ENCODE results near the gene HDGFL3. TPM values are rescaled to one million over a fixed set of nuclear protein-coding genes. Genes with fewer than 3 reads are reported as not detected.
"Not testable (repeated sequence)": the region's sequence is repeated elsewhere in the genome, so short reads cannot be mapped to it uniquely, and the experiment has no call there.

The HDGFL3 gene
- 10 to 100 TPM; 10.9 to 26.3 TPM for total RNA-seq

DNA sequence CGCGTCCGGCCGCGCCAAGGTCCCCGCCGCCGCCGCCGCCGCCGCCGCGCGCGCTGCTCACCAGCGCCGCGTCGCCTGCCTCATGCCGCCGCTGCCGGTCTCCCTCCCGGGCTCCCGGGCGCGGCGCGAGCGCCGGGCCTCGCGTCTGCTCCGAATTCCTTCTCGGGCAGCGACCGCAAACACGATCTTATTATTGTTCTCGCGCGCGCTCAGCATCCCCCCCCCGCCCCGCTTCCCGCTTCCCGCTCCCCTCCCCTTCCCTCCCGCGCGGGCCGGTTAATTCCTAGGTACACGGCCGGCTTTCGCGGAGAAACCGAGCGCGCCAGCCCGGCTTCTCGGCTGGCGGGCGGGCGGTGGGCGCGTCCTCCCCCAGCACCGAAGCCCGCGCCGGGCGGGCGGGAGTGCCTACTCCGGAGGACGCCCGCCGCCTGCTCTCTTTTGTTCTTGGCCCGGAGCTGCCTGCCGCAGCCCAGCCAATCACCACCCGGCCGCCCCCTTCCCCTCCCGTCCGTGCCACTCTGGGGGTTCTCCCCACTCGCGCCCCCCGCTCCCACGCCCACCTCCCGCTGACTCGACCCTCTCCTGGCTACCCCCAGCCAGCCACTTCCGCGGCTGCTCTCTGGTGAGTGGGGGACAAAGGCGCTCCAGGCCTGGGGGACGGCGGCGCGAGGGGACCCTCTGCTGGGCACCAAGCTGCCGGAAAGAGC lies at the start of gene HDGFL3:
TSS of gene HDGFL3 (minus strand) at position 164 of the 707 bp plus-strand sequence. CDS start 409 bp downstream, outside the sequence.
- ATAC-seq, result peak; percentile 59 to 64
- H3K27ac Mint-ChIP-seq, result peak within 1 kb of the TSS in 1 of 2 donors; percentile 75

DNA sequence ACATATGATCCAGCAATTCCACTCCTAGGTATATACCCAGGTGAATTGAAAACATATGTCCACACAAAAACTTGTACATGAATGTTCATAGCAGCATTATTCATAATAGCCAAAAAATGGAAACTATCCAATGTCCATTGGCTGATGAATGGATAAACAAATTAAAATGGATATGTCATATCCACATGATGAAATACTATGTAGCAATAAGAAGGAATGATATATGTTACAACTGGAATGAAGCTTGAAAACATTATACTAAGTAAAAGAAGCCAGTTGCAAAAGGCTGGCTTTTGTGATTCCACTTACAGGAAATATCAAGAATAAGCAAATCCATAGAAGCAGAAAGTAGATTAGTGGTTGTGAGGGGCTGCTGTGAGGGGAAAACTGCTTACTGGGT lies 43.2 kb upstream of the HDGFL3 start:
- H3K27ac Mint-ChIP-seq, result no peak overlapping the region
- no peak for ATAC-seq
- no peaks in the 10 kb centered on the region for H3K9me3 Mint-ChIP-seq
- H3K36me3 Mint-ChIP-seq, result no peaks in the 10 kb centered on the region
- no peak for DNase-seq (ENCODE audit: low spot score in 2 of 2)

More for the DNA sequence above, at the start of gene HDGFL3:
- H3K9me3 Mint-ChIP-seq, result peaks cover 0 to 5% of the 10 kb centered on the region in 2 donors
- peaks cover 4 to 7% of the 10 kb centered on the region in 2 donors for H3K36me3 Mint-ChIP-seq
- DNase-seq (ENCODE audit: low spot score in 2 of 2), result peak; percentile 33 to 57

DNA sequence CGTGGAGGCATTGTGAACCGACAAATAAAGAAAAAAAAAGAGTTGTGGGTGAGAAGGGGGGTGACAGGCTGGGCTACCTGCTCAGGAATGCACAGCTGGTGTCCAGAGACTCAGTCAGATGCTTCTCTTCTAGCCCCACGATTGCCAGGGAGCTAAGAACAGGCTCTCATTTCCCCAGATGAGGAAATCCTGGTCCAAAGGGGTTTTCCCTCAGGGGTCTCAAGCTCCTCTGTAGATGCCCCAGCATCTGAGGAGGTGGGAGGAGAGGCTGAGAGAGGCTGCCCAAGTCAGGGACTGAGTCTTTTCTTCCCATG lies 41.4 kb upstream of the HDGFL3 start:
- Mint-ChIP-seq H3K9me3 (no peaks in the 10 kb centered on the region), H3K36me3 (no peaks in the 10 kb centered on the region), H3K27ac (no peak overlapping the region)
- DNase-seq (ENCODE audit: low spot score in 2 of 2) (no peak), ATAC-seq (no peak)

DNA sequence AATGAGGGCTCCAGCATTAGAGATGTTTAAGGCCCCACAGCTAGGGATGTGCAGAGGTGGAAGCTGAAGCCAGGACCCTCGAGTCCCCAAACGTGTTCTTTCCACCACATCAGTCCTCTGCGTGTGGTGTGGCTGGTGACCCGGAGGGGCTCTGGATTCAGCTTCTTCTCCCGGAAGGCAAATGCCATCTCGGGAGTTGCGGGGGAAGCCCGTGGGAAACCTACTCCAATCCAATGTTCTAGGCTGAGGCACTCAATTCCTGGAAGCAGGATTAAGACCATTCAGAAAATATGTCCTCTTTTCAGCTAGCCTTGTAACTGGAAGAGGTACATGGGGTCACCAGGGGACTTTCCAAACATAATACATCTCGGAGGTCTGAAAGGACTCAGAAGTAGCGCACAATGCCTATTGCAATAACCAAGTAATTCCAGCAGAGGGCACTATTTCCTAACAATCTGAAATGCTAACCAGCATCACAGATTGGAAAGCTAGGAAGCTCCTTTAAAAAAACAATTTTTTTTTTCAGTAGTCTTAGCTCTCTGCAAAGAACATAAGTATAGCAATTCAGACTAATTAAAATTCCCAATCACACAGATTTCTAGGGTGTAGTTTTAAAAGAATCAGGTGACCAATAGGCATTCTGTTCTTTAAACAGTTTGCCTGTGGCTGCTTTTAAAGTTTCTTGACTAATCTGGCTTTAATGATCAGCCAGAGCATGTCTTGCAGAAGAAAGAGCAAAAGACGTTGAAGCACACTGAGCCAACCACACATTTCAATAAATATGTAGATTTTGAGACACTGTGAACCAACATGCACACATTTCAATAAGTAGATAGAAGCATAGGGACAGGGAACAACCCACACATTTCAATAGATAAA lies 40.8 kb upstream of the HDGFL3 start:
- Mint-ChIP-seq H3K36me3 (no peaks in the 10 kb centered on the region), H3K27ac (no peak overlapping the region), H3K9me3 (no peaks in the 10 kb centered on the region)
- ATAC-seq, result no peak
- DNase-seq (ENCODE audit: low spot score in 2 of 2), result peak in 1 of 2 donors; percentile 40

DNA sequence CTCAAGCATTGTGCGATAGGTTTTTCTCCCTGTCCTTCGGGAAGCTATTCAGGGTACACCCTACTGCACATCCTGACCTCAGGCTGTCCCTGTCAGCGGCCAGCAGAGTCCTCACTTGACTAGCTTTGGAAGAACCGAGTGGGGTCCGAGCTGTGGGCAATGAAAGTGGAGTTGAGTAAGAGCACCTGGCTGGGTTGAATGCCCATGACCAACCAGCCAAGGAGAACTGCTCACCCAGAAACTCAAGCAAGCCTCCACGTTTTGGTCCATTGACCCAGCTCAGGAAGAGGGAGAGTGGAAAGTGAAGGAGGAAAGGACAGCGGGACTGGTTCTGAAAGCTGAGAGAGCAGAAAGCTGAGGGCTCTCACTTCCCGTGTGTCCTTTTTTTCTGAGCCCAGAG lies 36.0 kb upstream of the HDGFL3 start:
- ATAC-seq (no peak), DNase-seq (ENCODE audit: low spot score in 2 of 2) (no peak)
- Mint-ChIP-seq H3K36me3 (no peaks in the 10 kb centered on the region), H3K9me3 (peaks cover 0 to 3% of the 10 kb centered on the region in 2 donors), H3K27ac (no peak overlapping the region)

DNA sequence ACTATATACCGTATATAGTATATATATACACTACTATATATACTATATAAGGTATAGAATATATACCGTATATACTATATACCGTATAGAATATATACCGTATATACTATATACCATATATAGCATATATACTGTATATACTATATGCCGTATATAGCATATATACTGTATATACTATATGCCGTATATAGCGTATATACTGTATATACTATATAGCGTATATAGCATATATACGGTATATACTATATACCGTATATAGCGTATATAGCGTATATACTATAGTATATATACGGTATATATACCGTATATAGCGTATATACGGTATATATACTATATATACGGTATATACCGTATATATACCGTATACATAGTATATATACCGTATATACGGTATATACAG lies 22.6 kb upstream of the HDGFL3 start:
- Mint-ChIP-seq H3K27ac (no peak overlapping the region), H3K36me3 (no peaks in the 10 kb centered on the region), H3K9me3 (no peaks in the 10 kb centered on the region)
- DNase-seq (ENCODE audit: low spot score in 2 of 2) (no peak), ATAC-seq (no peak)

DNA sequence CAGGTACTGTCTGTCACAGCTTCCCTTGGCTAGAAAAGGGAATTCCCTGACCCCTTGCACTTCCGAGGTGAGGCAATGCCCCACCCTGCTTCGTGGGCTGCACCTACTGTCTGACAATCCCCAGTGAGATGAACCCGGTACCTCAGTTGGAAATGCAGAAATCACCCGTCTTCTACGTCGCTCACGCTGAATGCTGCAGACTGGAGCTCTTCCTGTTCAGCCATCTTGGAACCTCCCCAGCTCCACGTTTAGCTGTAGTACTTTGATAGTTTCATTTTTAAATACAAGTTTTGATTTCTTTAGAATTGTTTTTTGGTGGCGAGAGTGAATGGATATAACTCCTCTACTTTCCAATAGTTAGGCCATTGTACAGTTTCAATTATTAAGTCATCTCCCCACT lies 17.8 kb upstream of the HDGFL3 start:
- H3K27ac Mint-ChIP-seq, result no peak overlapping the region
- H3K36me3 Mint-ChIP-seq, result peaks cover 0 to 6% of the 10 kb centered on the region in 2 donors
- ATAC-seq, result no peak
- no peak for DNase-seq (ENCODE audit: low spot score in 2 of 2)
- no peaks in the 10 kb centered on the region for H3K9me3 Mint-ChIP-seq

DNA sequence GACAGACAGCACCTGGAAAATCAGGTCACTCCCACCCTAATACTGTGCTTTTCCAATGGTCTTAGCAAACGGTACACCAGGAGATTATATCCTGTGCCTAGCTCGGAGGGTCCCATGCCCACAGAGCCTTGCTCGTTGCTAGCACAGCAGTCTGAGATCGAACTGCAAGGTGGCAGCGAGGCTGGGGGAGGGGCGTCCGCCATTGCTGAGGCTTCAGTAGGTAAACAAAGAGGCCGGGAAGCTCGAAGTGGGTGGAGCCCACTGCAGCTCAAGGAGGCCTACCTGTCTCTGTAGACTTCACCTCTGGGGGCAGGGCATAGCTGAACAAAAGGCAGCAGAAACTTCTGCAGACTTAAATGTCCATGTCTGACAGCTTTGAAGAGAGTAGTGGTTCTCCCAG lies 14.2 kb upstream of the HDGFL3 start:
- H3K36me3 Mint-ChIP-seq; H3K9me3 Mint-ChIP-seq; H3K27ac Mint-ChIP-seq; ATAC-seq; DNase-seq (ENCODE audit: low spot score in 2 of 2): not testable (repeated sequence)

DNA sequence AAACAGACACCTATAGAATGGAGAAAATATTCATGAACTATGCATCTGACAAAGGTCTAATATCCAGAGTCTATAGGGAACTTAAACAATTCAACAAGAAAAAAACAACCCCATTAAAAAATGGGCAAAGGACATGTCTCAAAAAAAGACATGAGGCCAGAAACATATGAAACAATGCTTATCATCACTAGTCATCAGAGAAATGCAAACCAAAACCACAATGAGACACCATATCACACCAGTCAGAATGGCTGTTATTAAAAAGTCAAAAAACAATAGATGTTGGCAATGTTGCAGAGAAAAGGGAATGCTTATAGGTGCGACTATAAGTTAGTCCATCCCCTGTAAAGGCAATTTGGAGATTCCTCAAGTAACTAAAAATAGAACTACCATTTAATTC lies 11.4 kb upstream of the HDGFL3 start:
- H3K27ac Mint-ChIP-seq, result no peak overlapping the region
- H3K9me3 Mint-ChIP-seq, result peaks cover 0 to 9% of the 10 kb centered on the region in 2 donors
- DNase-seq (ENCODE audit: low spot score in 2 of 2) (no peak), ATAC-seq (no peak)
- H3K36me3 Mint-ChIP-seq, result peaks cover 10% of the 10 kb centered on the region in 2 donors

DNA sequence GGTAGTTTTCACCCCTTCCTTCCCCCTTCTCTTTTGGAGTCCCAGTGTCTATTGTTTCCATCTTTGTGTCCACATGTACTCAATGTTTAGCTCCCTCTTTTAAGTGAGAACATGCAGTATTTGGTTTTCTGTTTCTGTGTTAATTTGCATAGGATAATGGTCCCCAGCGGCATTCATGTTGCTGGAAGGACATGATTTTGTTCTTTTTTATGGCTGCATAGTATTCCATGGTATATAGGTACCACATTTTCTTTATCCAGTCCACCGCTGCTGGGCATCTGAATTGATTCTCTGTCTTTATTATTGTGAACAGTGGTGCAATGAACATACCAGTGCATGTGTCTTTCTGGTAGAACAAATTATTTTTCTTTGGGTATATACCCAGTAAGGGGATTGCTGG lies 7.7 kb upstream of the HDGFL3 start:
- no peak overlapping the region for H3K27ac Mint-ChIP-seq
- ATAC-seq (no peak), DNase-seq (ENCODE audit: low spot score in 2 of 2) (no peak)
- H3K36me3 Mint-ChIP-seq, result peaks cover 4 to 10% of the 10 kb centered on the region in 2 donors
- H3K9me3 Mint-ChIP-seq, result peaks cover 0 to 14% of the 10 kb centered on the region in 2 donors

DNA sequence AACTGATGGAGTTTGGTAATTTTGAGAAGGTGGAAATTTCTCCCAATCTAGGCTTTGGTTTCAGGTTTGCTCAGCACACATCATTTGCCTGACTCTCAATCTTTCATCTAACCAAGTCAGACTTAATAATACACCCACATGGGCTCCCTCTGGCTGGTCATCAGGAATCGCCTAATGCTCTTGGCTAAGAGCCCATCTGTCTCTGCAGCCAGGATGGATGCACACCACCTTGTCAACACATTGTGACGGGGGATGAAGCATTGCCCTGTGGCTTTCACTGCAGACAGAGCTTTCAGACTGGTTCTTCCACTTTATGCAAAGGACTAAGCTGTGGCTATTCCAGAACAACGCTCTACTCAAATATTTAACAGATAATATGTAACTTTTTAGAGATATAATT lies 3.0 kb upstream of the HDGFL3 start:
- ATAC-seq (no peak), DNase-seq (ENCODE audit: low spot score in 2 of 2) (no peak)
- peaks cover 10 to 11% of the 10 kb centered on the region in 2 donors for H3K36me3 Mint-ChIP-seq
- H3K27ac Mint-ChIP-seq, result no peak overlapping the region
- H3K9me3 Mint-ChIP-seq, result peaks cover 0 to 11% of the 10 kb centered on the region in 2 donors

DNA sequence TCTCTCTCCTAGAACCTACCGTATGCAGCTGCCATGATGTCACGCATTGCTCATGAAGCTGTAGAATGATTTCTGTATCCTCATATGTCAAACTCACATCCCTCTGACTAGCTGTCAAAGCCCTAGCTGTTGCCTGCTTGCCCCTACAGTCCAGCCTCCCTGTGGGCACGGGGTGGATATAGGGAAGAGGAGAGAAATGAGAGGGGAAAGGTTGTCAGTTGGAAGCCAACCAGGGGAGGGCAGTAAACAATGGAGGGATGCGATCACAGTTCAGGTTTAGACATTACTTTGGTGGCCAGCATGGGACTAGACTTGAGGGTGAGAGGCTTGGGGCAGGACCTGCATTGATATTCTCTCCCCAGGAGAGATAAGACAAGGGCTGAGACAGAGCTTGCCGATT lies 1.7 kb upstream of the HDGFL3 start:
- DNase-seq (ENCODE audit: low spot score in 2 of 2) (no peak), ATAC-seq (no peak)
- Mint-ChIP-seq H3K36me3 (peaks cover 4 to 7% of the 10 kb centered on the region in 2 donors), H3K9me3 (peaks cover 0 to 5% of the 10 kb centered on the region in 2 donors), H3K27ac (no peak overlapping the region)

DNA sequence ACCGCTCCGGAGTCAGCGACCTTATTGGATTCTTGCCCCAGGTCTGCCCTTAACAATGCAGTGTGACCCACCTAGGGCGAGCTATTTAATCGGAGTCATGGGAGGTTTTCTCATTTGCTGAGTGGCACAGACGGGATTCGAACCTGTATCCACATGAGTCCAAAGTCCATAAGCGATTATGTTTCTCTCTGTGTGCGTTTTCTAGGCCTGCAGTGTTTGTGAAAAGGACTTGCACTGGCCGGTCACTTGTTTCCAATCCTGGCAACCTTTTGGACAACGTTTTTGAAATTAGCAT lies 691 bp upstream of the HDGFL3 start:
- no peak overlapping the region for H3K27ac Mint-ChIP-seq

DNA sequence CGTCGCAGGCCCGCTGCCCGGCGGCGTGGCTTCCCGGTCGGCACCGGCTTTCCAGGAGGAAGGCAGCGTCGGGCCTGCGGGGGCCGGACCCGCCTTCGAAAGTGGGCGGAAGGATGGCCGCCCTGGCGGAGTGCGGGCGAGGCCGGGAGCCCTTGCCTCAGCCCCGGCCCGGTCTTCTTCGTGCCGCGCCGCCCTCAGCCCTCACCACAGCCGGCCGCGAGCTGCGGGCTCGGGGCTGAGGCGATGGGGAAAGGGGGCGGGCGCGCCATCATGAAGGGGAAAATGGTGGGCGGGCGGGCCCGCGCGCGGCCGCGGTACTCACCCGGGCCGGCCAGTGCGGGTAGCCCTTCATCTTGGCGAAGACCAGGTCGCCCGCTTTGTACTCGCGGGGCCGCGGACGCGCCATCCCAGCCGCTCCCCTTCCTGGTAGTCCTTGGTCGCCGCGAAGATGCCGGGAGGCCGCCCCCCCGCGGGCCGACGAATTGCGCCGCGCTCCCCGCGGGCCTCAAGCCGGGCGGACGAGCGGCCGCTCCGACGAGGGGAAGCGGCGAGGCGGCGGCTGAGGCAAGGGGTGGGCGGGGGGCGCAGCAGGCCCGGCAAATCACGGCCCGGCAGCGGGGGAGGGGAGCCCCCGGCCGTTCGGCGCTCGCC lies 489 bp downstream of the HDGFL3 start:
- Mint-ChIP-seq H3K9me3 (no peaks in the 10 kb centered on the region), H3K36me3 (peaks cover 4 to 7% of the 10 kb centered on the region in 2 donors), H3K27ac (peak overlapping the region in 1 of 2 donors; percentile 75)
- ATAC-seq (peak; percentile 40 to 65), DNase-seq (ENCODE audit: low spot score in 2 of 2) (peak; percentile 24 to 58)

More for the DNA sequence above, 691 bp upstream of the HDGFL3 start:
- DNase-seq (ENCODE audit: low spot score in 2 of 2) (no peak), ATAC-seq (no peak)
- H3K36me3 Mint-ChIP-seq, result peaks cover 4 to 7% of the 10 kb centered on the region in 2 donors
- H3K9me3 Mint-ChIP-seq, result peaks cover 0 to 5% of the 10 kb centered on the region in 2 donors

DNA sequence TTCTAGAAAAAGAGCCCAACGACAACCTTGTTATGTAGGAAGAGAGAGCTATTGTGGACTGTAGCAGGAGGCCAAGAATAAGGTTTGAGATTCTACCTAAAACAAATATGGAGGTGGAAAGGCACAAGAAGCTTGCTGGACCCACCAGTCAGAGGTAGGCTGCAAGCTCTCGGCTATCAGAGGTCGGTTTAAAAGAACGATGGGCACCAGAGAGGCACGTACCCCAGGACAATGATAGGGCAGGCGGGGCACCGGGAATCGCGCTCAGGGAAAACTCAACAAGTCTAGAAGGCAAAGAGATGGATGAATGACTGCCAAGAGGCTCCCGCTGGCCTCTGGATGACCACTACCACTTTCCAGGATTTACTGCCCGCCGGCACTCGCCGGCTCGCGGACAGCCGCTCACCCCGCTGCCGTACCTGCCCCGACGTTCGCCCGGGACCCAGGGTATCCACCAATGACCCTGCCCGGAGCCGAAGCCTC lies 1.1 kb downstream of the HDGFL3 start:
- DNase-seq (ENCODE audit: low spot score in 2 of 2) (no peak), ATAC-seq (peak in 1 of 2 donors; percentile 5)
- Mint-ChIP-seq H3K27ac (peak overlapping the region; percentile 66 to 75), H3K9me3 (no peaks in the 10 kb centered on the region), H3K36me3 (peaks cover 4 to 7% of the 10 kb centered on the region in 2 donors)

DNA sequence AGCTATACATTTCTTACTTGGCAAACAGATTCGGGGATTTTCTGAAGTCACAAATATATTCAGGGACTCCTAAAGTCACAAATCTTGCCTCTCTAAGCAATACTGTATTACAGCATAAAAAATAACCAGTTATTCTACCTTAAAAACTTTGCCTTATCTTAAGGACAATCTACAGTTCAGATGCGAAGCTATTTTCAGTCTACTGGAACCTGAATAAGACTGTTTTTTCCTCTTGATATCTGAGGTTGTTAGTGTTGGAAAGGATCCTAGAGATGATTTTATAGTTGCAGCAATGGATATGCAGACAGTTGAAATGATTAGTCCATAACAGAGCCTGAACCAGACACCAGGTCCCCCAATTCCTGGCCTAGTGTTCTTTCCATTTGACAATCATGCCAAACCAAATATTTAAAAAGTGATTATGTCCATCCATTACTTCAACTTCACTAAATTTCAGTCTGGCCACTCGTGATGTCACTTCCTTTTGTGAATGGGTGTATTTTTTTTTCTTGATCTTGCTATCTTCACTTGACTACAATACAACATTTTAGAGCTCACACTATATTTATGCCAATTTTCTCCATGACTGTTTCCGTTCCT lies 1.8 kb downstream of the HDGFL3 start:
- Mint-ChIP-seq H3K36me3 (peaks cover 4 to 7% of the 10 kb centered on the region in 2 donors), H3K9me3 (no peaks in the 10 kb centered on the region), H3K27ac (peak overlapping the region in 1 of 2 donors; percentile 75)
- ATAC-seq, result no peak
- no peak for DNase-seq (ENCODE audit: low spot score in 2 of 2)

DNA sequence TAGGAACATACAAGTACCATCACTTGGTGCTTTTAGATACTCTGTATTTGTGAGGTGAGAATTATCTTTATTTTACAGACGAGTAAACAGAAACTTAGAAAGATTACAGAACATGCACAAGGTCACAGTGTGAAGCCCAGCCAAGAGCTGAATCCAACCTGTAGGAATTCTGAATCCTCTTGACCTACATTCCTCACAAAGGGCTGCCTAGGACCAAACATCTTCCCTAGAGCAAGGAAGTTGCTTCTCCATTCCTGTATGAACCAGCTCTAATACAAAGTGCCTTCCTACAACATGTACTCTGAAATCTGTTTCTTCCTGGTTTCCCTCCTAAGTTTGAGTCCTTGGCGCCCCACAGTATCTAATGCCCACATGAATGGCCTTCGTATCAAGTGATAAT lies 2.9 kb downstream of the HDGFL3 start:
- no peak for ATAC-seq
- DNase-seq (ENCODE audit: low spot score in 2 of 2), result no peak
- peaks cover 4 to 7% of the 10 kb centered on the region in 2 donors for H3K36me3 Mint-ChIP-seq
- no peaks in the 10 kb centered on the region for H3K9me3 Mint-ChIP-seq
- H3K27ac Mint-ChIP-seq, result no peak overlapping the region
